Kidney (tissue), 14 donors: ENCODE data around the gene PCNT. TPM values are rescaled to one million over a fixed set of nuclear protein-coding genes. Genes with fewer than 3 reads are reported as not detected.
A peak's percentile ranks its signal among the peaks of the same experiment; 100 is the strongest.
"Not testable (repeated sequence)": the region's sequence is repeated elsewhere in the genome, so short reads cannot be mapped to it uniquely, and the experiment has no call there.

Experiments
- DNase-seq, 5 donors: peaks; one replicate each; pipeline ENCODE4 v3.0.0-alpha.2; 2013 to 2020
- FAIRE-seq: peaks from 2 replicates; lab custom pipeline; 2012; peaks lifted over from hg19 to GRCh38; lab: Jason Lieb, UNC
- H3K27ac ChIP-seq, 2 donors: one replicate each; pipeline ENCODE4 v1.7.0; 2013; ENCODE audit warnings: low read depth in 2 of 2, low read length in 2 of 2, inconsistent platforms in 1 of 2
- H3K27me3 ChIP-seq: one replicate; pipeline ENCODE4 v1.7.1; 2013; ENCODE audit warnings: low read length, inconsistent platforms; ENCODE audit not compliant: control insufficient read depth, insufficient read depth
- H3K36me3 ChIP-seq, 3 donors: one replicate each; pipeline versions ENCODE4 v1.7.0 to v1.7.1; 2013; ENCODE audit warnings: low read length in 3 of 3, control low read depth in 1 of 3, inconsistent platforms in 1 of 3; ENCODE audit not compliant: insufficient read depth in 3 of 3, control insufficient read depth in 2 of 3
- H3K4me1 ChIP-seq, 3 donors: one replicate each; pipeline versions ENCODE4 v1.7.0 to v1.7.1; 2013; ENCODE audit warnings: low read length in 3 of 3, inconsistent platforms in 1 of 3, low read depth in 1 of 3; ENCODE audit not compliant: control insufficient read depth in 2 of 3, insufficient read depth in 2 of 3
- H3K4me3 ChIP-seq, 3 donors: one replicate each; pipeline versions ENCODE4 v1.7.0 to v1.8.1; 2013; ENCODE audit warnings: low read length in 3 of 3, control low read depth in 1 of 3, inconsistent platforms in 1 of 3
- H3K9ac ChIP-seq, 3 donors: one replicate each; pipeline versions ENCODE4 v1.7.0 to v1.7.1; 2013; ENCODE audit warnings: low read length in 3 of 3, control low read depth in 1 of 3, inconsistent platforms in 1 of 3
- H3K9me3 ChIP-seq, 3 donors: one replicate each; pipeline versions ENCODE4 v1.7.0 to v1.7.1; 2013; ENCODE audit warnings: low read length in 3 of 3, control low read depth in 1 of 3, inconsistent platforms in 1 of 3; ENCODE audit not compliant: control insufficient read depth in 2 of 3, insufficient read depth in 1 of 3
- CTCF ChIP-seq: IDR thresholded peaks from 3 replicates; pipeline ENCODE4 v1.5.1; 2012; ENCODE audit warnings: mild to moderate bottlenecking, moderate library complexity, borderline replicate concordance; ENCODE audit not compliant: insufficient read depth; ENCODE audit errors: extremely low read depth
- intact Hi-C: fragments of 100-400 bp; cut with DNase I; formaldehyde crosslinking; loops from one replicate; pipeline ENCODE4 v1.11.1; 2022
- polyA plus RNA-seq: library from polyadenylated mRNA; stranded (reverse); fragments of 350-450 nt; fragmentation: Illumina TruSeq; extraction: RNeasy Lipid Tissue Mini Kit (QIAGEN cat#74804); gene quantifications from one replicate; pipeline ENCODE4 v1.2.3, GENCODE V29; 2014; ENCODE audit warnings: low read depth, low replicate concordance; ENCODE audit not compliant: insufficient read depth
- total RNA-seq: library from RNA; stranded (reverse); fragmentation: NEBNext Ultra II Directional; extraction: Animal tissue kit (Norgen Biotek cat#: 25700); gene quantifications from one replicate; pipeline ENCODE4 v1.2.1, GENCODE V29; 2021
- donor health status: control.
- donor health status: control.
- donor health status: control.
- donor health status: control.
- donor health status: control.
- donor health status: DM: yes; HTN: yes; CAD: no.
- donor health status: Normal renal cell carcinoma (clear cell type).

The PCNT gene
- total and polyA plus RNA-seq, 2 donors from 2014 or later = 4.2 to 26.1 TPM

- no peak overlapping the region for H3K4me3 ChIP-seq
- no peak for DNase-seq
- H3K27ac ChIP-seq = no peak overlapping the region
- H3K27me3 ChIP-seq = no peaks in the 10 kb centered on the region
- no peaks in the 10 kb centered on the region for H3K9me3 ChIP-seq
- peaks cover 0 to 15% (median 11%) of the 10 kb centered on the region in 3 donors for H3K36me3 ChIP-seq
- no peak for FAIRE-seq
- intact Hi-C loops = no loop called here
- H3K9ac ChIP-seq = no peak overlapping the region
- TF ChIP-seq CTCF = no peak
- H3K4me1 ChIP-seq = no peaks in the 10 kb centered on the region
Observed at GRCh38 chr21:46399686-46400085, 75.7 kb downstream of the PCNT start.

DNA sequence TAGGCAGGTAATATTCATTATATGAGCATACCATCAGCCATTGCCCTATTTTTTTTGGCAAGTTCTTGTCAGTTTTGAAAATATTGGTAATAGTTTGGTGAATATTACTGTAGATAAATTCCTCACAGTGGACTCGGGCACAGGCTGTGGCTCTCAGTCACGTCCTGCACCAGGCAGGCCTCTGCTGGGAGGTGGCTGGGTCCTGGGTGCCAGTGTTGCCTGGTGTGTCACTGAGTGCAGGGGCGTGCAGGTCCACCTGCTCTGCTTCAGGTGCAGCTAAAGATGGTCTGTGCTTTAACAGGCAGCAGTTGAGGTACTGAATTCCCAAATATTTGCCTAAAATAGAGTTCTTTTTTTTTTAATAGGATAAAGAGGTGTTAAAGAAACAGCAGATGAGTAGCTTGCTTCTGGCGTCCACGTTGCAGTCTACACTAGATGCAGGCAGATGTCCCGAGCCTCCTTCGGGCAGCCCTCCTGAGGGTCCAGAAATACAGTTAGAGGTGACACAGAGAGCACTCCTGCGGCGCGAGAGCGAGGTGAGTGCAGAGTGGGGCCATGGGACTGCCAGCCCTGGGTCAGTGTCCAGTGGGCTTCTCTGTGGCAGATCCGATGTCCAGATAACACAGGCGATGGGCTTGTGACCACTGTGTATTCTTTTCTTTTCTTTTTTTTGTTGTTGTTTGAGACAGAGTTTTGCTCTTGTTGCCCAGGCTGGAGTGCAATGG is 77.4 kb downstream of the PCNT start:
- no peak overlapping the region for H3K9ac ChIP-seq
- TF ChIP-seq CTCF = no peak
- intact Hi-C loops = no loop called here
- H3K27ac ChIP-seq = no peak overlapping the region
- no peaks in the 10 kb centered on the region for H3K9me3 ChIP-seq
- FAIRE-seq (no peak), DNase-seq (peak in 1 of 5 donors; percentile 37)
- H3K4me3 ChIP-seq = no peak overlapping the region
- no peaks in the 10 kb centered on the region for H3K27me3 ChIP-seq
- peaks cover 0 to 13% (median 11%) of the 10 kb centered on the region in 3 donors for H3K36me3 ChIP-seq
- no peaks in the 10 kb centered on the region for H3K4me1 ChIP-seq

DNA sequence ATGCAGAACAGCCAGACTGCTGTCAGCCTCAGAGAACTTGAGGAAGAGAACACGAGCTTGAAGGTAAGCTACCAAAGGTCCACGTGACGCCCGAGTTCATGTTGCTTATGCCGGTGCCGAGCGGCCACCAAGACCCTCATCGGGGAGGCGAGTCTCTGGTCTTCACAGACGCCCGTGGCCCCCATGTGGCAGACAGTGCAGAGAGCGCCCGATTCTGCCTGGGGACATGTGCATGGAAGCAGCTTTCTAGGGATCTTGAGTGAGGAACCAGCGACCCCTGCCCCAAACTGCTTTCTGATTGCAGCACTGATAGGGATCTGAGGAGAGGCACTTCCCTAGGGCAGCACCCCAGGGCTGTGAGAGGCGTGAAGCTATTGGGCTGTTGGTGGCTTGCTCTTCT is 78.5 kb downstream of the PCNT start:
- Histone ChIP-seq H3K9ac (no peak overlapping the region), H3K9me3 (no peaks in the 10 kb centered on the region), H3K4me1 (no peaks in the 10 kb centered on the region), H3K36me3 (peaks cover 0 to 13% (median 11%) of the 10 kb centered on the region in 3 donors), H3K27ac (no peak overlapping the region), H3K4me3 (no peak overlapping the region), H3K27me3 (no peaks in the 10 kb centered on the region)
- FAIRE-seq (no peak), DNase-seq (peak in 1 of 5 donors; percentile 62)
- intact Hi-C loops = no loop called here
- TF ChIP-seq CTCF = no peak

DNA sequence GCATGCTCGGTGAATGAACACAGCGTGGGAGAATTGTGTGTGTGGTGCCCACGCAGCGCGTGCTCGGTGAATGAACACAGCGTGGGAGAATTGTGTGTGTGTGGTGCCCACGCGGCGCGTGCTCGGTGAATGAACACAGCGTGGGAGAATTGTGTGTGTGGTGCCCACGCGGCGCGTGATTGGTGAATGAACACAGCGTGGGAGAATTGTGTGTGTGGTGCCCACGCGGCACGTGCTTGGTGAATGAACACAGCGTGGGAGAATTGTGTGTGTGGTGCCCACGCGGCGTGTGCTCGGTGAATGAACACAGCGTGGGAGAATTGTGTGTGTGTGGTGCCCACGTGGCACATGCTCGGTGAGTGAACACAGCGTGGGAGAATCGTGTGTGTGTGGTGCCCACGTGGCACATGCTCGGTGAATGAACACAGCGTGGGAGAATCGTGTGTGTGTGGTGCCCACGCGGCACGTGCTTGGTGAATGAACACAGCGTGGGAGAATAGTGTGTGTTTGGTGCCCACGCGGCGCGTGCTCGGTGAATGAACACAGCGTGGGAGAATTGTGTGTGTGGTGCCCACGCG is 79.4 kb downstream of the PCNT start:
- H3K36me3 ChIP-seq = peaks cover 0 to 13% (median 11%) of the 10 kb centered on the region in 3 donors
- DNase-seq = peak in 1 of 5 donors; percentile 15
- FAIRE-seq = not testable (repeated sequence)

More for the DNA sequence above, 79.4 kb downstream of the PCNT start:
- intact Hi-C loops, H3K9me3 ChIP-seq, H3K4me1 ChIP-seq, H3K9ac ChIP-seq, H3K4me3 ChIP-seq, H3K27ac ChIP-seq, H3K27me3 ChIP-seq: not testable (repeated sequence)
